Suprapubic skin (tissue), 4 donors: ENCODE data around the gene DGCR2. TPM values are rescaled to one million over a fixed set of nuclear protein-coding genes. Genes with fewer than 3 reads are reported as not detected.
"Not testable (repeated sequence)": the region's sequence is repeated elsewhere in the genome, so short reads cannot be mapped to it uniquely, and the experiment has no call there.

Experiments used
- DNase-seq, 2 donors: peaks; one replicate each; pipeline ENCODE4 v3.0.0-alpha.2; 2019; ENCODE audit warnings: low spot score in 2 of 2
- H3K27ac ChIP-seq: fragments of 200-600 bp; sonication (generic); one replicate; pipeline ENCODE4 v1.5.1; 2019
- H3K27me3 ChIP-seq: fragments of 200-600 bp; sonication (generic); one replicate; pipeline ENCODE4 v1.5.1; 2019
- H3K36me3 ChIP-seq: fragments of 200-600 bp; sonication (generic); one replicate; pipeline ENCODE4 v1.5.1; 2019
- H3K4me1 ChIP-seq: fragments of 200-600 bp; sonication (generic); one replicate; pipeline ENCODE4 v1.5.1; 2019
- H3K4me3 ChIP-seq: fragments of 200-600 bp; sonication (generic); one replicate; pipeline ENCODE4 v1.5.1; 2019; ENCODE audit warnings: mild to moderate bottlenecking
- H3K9me3 ChIP-seq: fragments of 200-600 bp; sonication (generic); one replicate; pipeline ENCODE4 v1.5.1; 2019
- EP300 ChIP-seq: sonication (generic); formaldehyde crosslinking; IDR thresholded peaks from one replicate; pipeline ENCODE4 v1.6.1; 2017; ENCODE audit warnings: antibody characterized with exemption
- POLR2A ChIP-seq, 2 donors: fragments of 450-650 bp; IDR thresholded peaks; one replicate each; pipeline ENCODE4 v1.6.1; 2017; ENCODE audit warnings: antibody characterized with exemption in 2 of 2, mild to moderate bottlenecking in 2 of 2, moderate library complexity in 2 of 2
- POLR2AphosphoS5 ChIP-seq, 3 donors: sonication (generic); formaldehyde crosslinking; IDR thresholded peaks; one replicate each; pipeline ENCODE4 v1.6.1; 2017; ENCODE audit warnings: antibody characterized with exemption in 3 of 3
- WGBS: methylation state at CpG from one replicate; pipeline ENCODE4 v1.1.5; 2018; 5-methylcytosine and 5-hydroxymethylcytosine counted together
- total RNA-seq, 4 donors: library from RNA; depleted of rRNA; stranded (reverse); fragments of >200 nt; gene quantifications; one replicate each; pipeline ENCODE4 v1.1.0, GENCODE V29; 2016
- TF ChIP-seq, protein P1 (sequence below), 2 donors: fragments of 200-600 bp in 1 of 2; fragments of 450-650 bp in 1 of 2; sonication (generic) in 1 of 2; IDR thresholded peaks; one replicate each; pipeline ENCODE4 v1.5.1; 2016 to 2019; ENCODE audit warnings: antibody characterized with exemption in 2 of 2, mild to moderate bottlenecking in 1 of 2, moderate library complexity in 1 of 2

The DGCR2 gene
- total RNA-seq, 4 donors from 2014 or later, result 115 to 172 (median 130) TPM

- H3K4me1 ChIP-seq, result peaks cover 20% of the 10 kb centered on the region
- no peak overlapping the region for H3K27ac ChIP-seq
- H3K27me3 ChIP-seq, result peaks cover 52% of the 10 kb centered on the region
- no peak overlapping the region for H3K4me3 ChIP-seq
- TF ChIP-seq POLR2AphosphoS5 (IDR thresholded peaks at IDR 0.05), result no peak
- TF ChIP-seq, protein P1, sequence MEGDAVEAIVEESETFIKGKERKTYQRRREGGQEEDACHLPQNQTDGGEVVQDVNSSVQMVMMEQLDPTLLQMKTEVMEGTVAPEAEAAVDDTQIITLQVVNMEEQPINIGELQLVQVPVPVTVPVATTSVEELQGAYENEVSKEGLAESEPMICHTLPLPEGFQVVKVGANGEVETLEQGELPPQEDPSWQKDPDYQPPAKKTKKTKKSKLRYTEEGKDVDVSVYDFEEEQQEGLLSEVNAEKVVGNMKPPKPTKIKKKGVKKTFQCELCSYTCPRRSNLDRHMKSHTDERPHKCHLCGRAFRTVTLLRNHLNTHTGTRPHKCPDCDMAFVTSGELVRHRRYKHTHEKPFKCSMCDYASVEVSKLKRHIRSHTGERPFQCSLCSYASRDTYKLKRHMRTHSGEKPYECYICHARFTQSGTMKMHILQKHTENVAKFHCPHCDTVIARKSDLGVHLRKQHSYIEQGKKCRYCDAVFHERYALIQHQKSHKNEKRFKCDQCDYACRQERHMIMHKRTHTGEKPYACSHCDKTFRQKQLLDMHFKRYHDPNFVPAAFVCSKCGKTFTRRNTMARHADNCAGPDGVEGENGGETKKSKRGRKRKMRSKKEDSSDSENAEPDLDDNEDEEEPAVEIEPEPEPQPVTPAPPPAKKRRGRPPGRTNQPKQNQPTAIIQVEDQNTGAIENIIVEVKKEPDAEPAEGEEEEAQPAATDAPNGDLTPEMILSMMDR (IDR thresholded peaks at IDR 0.05), result no peak
- no peak for TF ChIP-seq EP300
- no peak for TF ChIP-seq POLR2A (IDR thresholded peaks at IDR 0.05)
- no peaks in the 10 kb centered on the region for H3K9me3 ChIP-seq
- 62% methylated on average over 12 of the region's 13 CpGs for WGBS
- no peak for DNase-seq
- no peaks in the 10 kb centered on the region for H3K36me3 ChIP-seq
Measured at GRCh38 chr22:19167106-19167869, 45.1 kb upstream of the DGCR2 start.

DNA sequence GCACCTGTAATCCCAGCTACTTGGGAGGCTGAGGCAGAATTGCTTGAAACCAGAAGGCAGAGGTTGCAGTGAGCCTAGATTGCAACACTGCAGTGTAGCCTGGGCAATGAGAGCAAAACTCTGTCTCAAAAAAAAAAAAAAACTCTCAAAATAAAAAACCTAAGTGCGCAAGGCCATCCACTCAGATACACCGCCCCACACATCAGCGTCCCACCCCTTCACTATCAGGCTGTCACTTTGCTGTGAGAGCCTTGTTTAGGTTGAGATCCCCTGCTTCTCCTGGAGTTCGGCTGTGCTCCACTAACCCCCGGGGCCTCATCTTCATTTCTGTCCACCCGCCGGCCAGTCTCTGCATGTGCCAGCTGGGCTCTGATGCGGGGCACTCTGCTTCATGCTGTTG lies 44.2 kb upstream of the DGCR2 start:
- Histone ChIP-seq H3K27ac (no peak overlapping the region), H3K9me3 (no peaks in the 10 kb centered on the region), H3K36me3 (no peaks in the 10 kb centered on the region), H3K4me1 (peaks cover 17% of the 10 kb centered on the region), H3K4me3 (no peak overlapping the region), H3K27me3 (peaks cover 52% of the 10 kb centered on the region)
- no peak for DNase-seq
- 82% methylated on average over 8 of the region's 8 CpGs for WGBS
- TF ChIP-seq POLR2AphosphoS5 (IDR thresholded peaks at IDR 0.05) (no peak), EP300 (no peak), POLR2A (IDR thresholded peaks at IDR 0.05) (no peak)
- TF ChIP-seq, protein P1 (IDR thresholded peaks at IDR 0.05), result no peak

DNA sequence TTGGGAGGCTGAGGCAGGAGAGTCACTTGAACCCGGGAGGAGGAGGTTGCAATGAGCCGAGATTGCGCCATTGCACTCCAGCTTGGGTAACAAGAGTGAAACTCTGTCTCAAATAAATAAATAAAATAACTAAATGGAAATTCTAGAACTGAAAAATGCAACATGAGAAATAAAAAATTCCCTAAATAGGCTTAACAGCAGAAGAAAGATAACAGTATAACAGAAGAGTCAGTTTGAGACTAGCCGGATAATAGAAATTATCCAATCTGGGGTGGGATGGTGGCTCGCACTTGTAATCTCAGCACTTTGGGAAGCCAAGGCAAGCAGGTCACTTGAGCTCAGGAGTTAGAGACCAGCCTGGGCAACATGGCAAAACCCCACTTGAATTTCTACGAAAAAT lies 42.2 kb upstream of the DGCR2 start:
- H3K4me3 ChIP-seq, result no peak overlapping the region
- peaks cover 44% of the 10 kb centered on the region for H3K27me3 ChIP-seq
- peaks cover 3% of the 10 kb centered on the region for H3K4me1 ChIP-seq
- H3K27ac ChIP-seq, result no peak overlapping the region
- no peaks in the 10 kb centered on the region for H3K9me3 ChIP-seq
- TF ChIP-seq POLR2AphosphoS5 (IDR thresholded peaks at IDR 0.05) (no peak), POLR2A (IDR thresholded peaks at IDR 0.05) (no peak), EP300 (no peak)
- TF ChIP-seq, protein P1 (IDR thresholded peaks at IDR 0.05), result no peak
- no peak for DNase-seq
- WGBS, result 92% methylated on average over 6 of the region's 6 CpGs
- no peaks in the 10 kb centered on the region for H3K36me3 ChIP-seq

- not testable (repeated sequence) for H3K36me3 ChIP-seq, H3K9me3 ChIP-seq, H3K4me1 ChIP-seq, DNase-seq, H3K27ac ChIP-seq, H3K4me3 ChIP-seq
- peaks cover 13% of the 10 kb centered on the region for H3K27me3 ChIP-seq
- WGBS, result 85% methylated on average over 11 of the region's 11 CpGs
Measured at GRCh38 chr22:19158649-19159048, 36.4 kb upstream of the DGCR2 start.

- not testable (repeated sequence) for DNase-seq, H3K4me1 ChIP-seq, H3K9me3 ChIP-seq, H3K4me3 ChIP-seq, H3K27ac ChIP-seq, H3K36me3 ChIP-seq
- H3K27me3 ChIP-seq, result peaks cover 35% of the 10 kb centered on the region
- 68% methylated on average over 7 of the region's 9 CpGs for WGBS
Measured at GRCh38 chr22:19156109-19156508, 33.9 kb upstream of the DGCR2 start.

DNA sequence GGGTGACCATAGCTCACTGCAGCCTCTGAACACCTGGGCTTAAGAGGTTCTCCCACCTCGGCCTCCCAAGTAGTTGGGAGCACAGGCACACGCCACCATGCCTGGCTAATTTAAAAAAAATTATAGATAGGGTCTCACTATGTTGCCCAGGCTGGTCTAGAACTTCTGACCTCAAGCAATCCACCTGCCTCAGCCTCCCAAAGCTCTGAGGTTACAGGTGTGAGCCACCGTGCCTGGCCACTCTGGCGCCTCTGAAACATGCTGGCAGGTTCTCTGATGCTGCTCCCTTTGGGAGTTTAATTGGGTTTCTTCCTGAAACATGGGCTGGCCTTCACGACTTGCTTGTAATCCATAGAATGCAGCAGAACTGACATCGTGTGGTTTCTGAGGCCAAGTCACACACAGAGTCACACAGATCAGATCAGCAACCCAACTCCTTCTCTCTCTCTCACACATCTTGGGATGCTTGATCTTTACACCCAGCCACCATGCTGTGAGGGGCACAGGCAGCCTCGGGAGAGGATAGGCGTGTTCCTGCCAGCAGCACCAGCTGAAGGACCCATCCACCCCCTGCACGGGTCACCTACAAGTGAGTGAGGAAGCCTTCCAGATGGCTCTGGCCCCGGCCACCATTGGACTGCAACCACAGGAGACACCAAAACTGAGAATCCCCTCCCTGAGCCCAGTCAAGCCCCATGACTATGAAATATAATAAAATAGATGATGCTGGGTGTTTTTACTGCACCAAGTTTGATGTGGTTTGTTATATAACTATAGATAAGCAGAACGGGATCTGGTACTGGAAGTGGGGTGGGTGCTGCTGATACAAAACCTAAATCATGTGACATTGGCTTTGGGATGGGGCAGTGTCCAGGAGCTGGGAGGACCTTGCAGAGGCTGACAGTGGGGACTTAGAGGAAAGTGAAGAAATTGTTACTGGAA lies 31.0 kb upstream of the DGCR2 start:
- 72% methylated on average over 7 of the region's 11 CpGs for WGBS
- H3K9me3 ChIP-seq, result no peaks in the 10 kb centered on the region
- no peak for DNase-seq
- no peak overlapping the region for H3K27ac ChIP-seq
- no peak overlapping the region for H3K4me3 ChIP-seq
- no peak for TF ChIP-seq POLR2A (IDR thresholded peaks at IDR 0.05)
- TF ChIP-seq POLR2AphosphoS5 (IDR thresholded peaks at IDR 0.05), result no peak
- no peak for TF ChIP-seq EP300
- TF ChIP-seq, protein P1 (IDR thresholded peaks at IDR 0.05), result no peak
- H3K4me1 ChIP-seq, result peaks cover 14% of the 10 kb centered on the region
- H3K36me3 ChIP-seq, result no peaks in the 10 kb centered on the region
- H3K27me3 ChIP-seq, result peaks cover 64% of the 10 kb centered on the region
